ENCODE measurements around the gene LCLAT1.
"Not testable (repeated sequence)": the region's sequence is repeated elsewhere in the genome, so short reads cannot be mapped to it uniquely, and the experiment has no call there.

DNA sequence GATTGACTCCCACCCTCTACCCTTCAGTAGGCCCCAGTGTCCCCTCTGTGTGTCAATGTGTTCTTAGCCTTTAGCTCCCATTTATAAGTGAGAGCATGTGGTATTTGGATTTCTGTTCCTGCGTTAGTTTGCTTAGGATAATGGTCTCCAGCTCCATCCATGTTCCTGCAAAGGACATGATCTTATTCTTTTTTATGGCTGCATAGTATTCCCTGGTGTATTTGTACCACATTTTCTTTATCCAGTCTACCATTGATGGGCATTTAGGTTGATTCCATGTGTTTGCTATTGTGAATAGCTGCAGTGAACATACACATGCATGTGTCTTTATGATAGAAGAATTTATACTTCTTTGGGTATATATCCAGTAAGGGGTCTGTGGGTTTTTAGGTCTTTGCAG, 60.4 kb downstream of the LCLAT1 start:
- TF ChIP-seq CTCF (IDR thresholded peaks at IDR 0.05; ENCODE audit: insufficient read depth, low read length); GABPA (IDR thresholded peaks at IDR 0.05; ENCODE audit: low read depth); POLR2AphosphoS5 (IDR thresholded peaks at IDR 0.05; ENCODE audit: low read depth): not testable (repeated sequence)

Measured in HL-60 (cell line).